Measurements from ENCODE around the gene RASGRP2. TPM values are rescaled to one million over a fixed set of nuclear protein-coding genes. Genes with fewer than 3 reads are reported as not detected.

The RASGRP2 gene
- total RNA-seq, result 0.34 and 1.3 TPM in 2 replicates

DNA sequence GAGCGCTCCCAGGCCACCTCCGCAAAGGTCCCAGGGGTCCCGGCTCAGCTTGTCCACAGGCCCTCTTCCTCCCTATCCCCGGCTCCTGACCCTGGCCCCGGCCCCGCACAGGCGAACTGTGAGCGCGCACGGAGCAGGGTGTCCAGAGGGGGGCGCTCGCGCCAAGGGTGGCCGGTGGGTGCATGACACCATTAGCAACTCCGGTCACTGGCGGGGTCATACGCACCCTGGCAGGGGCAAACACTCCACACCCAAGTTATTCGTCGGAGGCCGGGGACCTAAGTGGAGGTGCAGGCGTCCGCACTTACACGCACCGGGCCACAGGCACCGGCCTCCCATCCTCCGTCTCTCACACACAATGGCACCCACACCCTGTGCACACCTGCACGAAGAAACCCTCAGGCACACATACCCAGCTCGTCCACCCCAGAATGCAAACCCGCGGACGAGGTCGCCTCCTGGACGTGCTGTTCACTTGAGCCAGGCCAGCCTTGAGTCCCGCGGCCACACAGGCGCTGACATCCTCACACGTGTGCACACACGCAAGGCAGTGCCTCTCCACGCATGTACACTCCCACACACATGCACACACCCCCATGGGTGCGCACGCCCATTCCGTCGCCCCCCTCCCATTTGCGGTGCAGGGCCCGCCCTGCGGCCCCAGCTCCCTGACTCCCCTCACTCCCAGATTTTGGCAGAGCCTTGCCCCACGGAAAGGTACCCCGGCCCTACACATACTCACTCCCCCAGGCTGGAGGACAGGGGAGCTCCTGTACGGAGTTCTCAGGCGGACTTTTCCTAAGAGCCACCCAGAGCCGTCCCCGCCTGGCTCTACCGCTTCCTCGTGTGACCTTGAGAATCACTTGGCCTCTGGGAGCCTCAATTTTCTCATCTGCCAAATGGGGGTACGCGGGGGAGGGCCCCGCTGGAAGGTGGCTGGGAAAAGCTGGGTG lies at the start of gene RASGRP2:
Gene RASGRP2, minus strand, starts transcription at position 552 of the 953 bp plus-strand sequence. CDS start 1,276 bp downstream, outside the sequence.
- no peak for DNase-seq (ENCODE audit: extremely low read depth, low read depth, low spot score)

DNA sequence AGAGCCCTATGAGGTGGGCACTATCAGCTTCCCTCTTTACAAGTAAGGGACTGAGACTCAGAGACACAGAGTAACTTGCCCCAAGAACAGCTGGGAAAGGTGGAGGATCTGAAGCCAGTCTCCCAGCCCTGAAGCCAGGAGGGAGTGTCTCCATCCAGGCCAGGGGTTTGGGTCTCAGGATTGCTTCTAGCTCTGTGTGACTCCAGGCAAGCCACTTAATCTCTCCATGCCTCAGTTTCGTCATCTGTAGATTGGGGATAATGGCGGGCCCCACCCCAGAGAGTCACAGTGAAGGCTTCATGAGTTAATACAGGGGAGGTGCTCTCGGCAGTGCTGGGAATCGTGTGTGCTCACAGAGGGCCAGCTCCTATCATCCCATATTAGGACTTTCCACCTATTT lies 48.5 kb upstream of the RASGRP2 start:
- no peak for DNase-seq (ENCODE audit: extremely low read depth, low read depth, low spot score)

DNA sequence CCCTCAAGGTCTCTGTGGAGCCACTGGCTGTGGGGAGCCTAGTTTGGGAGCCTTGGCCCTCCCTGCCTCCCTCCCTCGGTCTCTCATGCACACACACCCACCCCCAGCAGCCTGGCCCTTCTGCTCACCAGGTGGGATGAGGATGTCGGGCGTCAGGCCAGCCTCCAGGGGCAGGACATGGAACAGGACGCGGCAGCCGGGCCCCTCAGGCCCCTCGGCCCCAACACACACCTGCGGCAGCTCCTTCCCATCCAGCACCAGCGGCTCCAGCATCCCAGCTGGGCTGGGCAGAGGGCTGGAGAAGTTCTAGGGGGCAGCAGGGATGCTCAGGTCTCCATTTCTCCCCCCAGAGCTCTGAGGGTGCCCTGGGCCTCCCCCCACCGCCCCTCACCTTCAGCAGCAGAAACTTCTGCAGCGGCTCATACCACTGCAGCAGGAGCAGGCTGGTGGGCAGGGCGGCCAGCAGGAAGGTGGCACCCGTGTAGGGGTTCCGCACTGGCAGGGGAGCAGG lies 47.9 kb upstream of the RASGRP2 start:
- DNase-seq (ENCODE audit: extremely low read depth, low read depth, low spot score), result no peak

DNA sequence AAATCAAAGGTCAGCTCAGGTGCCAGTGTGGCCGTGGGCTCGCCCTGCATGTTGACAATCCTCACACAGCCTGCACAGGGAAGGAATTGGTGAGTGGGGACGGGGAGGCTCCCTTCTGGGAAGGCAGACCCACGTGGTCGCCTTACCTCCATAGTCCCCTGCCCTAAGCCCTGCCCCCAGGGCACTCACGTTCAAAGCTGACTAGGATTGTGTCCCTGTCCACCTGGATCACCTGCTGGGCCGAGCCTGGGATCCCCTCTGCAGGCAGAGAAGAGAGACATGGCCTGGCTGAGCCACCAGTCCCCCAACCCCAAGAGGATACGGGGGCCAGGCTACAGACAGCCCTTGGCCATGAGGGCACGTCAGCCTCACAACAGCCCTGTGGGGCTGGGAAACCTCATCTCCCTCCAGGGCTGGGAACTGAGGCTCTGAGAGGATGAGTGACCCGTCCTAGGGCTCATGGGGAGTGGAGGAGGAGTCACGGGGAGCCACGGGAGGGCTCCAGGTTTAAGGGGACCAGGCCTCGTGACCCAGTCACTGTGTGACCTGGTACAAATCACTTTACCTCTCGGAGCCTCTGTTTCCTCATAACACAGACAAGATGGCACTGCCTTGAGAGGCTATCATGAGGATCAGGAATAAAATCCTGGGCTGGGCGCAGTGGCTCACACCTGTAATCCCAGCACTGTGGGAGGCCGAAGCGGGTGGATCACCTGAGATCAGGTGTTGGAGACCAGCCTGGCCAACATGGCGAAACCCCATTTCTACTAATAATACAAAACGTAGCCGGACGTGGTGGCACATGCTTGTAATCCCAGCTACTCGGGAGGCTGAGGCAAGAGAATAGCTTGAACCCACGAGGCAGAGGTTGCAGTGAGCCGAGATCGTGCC lies 46.5 kb upstream of the RASGRP2 start:
- DNase-seq (ENCODE audit: extremely low read depth, low read depth, low spot score), result no peak

DNA sequence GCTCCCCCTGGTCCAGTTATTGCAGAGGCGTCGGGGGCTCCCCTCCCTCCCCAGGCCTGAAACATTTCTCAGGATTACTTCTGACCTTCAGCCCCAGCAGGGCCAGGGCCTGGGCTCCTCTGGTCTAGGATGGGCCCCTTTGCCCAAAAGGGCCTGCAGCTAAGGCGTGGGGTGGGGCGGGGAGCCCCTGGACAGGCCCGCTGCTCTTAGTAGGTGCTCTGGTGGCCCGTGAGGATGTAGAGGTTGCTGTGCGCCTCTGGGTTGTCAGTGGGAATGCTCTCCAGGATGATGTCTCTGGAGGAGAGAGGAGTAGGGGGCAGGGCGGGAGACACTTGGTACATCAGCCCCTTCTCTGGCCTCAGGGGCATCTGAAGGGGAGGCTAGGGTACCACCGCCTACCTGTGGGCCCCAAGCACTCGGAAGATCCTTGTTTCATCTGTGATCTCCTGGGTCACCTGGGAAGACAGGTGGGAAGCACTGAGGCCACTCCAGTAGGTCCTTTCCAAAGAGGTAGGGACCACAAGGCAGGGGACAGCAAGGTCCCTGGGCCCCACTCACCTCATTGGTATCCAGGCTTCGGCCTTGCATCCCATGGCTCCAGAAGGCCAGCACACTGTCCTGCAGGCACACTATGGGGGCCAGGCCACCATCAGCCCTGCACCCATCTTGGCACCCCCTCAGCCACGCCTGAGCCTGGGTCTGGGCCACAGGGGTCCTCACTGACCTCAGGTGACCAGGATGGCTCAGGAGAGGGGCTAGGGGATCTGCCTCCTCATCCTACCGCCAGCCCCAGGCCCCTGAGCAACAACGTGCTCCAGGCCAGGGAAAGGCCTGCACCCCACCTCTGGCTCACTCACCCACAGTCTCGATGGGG lies 45.6 kb upstream of the RASGRP2 start:
- no peak for DNase-seq (ENCODE audit: extremely low read depth, low read depth, low spot score)

DNA sequence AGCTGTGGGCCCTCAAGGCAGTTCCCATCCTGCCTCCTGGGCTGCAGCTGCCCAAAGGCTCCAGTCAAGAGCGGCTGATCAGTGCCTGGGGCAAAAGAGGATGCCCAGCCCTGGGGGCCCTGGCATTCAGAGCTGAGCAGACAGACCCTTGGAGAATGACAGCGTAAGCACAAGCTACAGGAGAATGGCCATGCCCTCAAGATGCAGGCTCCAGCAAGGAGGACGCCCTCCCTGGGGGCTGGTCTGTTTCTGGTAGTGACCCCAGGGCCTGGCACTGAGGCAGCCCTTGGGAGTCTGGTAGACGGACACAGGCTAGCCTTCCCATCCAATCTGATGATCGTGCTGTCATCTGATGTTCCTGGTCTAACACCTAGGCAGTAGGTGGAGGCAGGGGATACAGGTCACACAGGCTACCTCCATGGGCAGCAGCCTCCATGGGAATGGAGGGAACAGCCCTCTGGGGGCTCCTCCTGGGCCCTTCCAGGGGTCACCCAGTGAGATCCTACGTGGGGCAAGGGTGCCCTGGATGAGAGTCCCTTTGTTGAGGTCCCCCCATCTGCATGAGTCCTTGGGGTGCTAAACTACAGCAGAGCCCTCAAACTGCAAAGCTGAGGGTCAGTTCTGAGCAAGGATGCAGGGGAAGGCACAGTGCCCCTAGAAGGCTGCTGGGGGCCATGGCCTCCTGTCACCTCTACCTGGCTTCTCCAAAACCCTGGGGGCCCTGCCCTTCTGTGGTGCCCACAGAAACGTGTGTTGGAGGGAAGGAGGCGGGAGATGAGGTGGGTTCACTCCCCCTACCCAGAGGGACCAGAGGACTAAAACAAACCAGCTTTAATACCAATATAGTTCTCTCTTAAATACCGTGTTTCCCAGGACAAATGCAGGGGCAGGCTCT lies 44.6 kb upstream of the RASGRP2 start:
- DNase-seq (ENCODE audit: extremely low read depth, low read depth, low spot score), result no peak

DNA sequence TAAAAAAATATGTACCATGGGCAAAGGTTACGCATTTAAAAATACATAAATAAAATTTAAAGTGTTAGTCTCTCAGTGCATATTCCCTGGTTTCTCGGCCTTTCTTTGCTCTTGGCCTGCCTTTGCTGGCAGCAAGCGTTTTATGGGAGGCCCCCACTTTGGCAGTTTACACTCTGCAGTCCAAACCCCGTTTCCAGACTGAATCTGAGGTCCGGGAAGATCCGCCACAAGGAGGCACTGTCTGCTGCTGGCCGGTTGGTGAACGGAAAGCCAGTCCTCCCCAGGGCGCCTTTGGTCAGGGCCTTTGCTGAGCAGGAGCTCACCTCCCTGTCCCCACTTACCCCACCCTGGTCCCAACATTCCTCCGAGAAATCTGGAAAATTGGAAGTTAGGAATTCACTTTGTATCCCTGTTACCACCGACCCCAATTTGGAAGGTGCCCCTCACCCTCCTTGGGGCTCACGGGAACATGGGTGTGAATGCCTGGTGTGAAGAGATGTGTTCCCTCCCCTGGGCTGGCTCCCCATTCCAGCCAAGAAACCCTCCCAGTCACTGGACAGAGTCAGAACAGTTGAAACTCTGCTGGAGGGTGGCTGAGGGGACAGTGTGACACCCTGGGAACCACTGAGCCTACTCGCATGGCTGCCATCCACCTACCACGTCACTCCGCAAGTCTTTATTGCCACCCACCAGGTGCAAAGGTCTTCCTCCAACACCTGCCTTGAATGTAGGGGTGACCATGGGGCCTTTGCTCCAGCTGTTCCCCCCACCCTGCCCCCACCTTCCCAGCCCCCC lies 43.8 kb upstream of the RASGRP2 start:
- no peak for DNase-seq (ENCODE audit: extremely low read depth, low read depth, low spot score)

DNA sequence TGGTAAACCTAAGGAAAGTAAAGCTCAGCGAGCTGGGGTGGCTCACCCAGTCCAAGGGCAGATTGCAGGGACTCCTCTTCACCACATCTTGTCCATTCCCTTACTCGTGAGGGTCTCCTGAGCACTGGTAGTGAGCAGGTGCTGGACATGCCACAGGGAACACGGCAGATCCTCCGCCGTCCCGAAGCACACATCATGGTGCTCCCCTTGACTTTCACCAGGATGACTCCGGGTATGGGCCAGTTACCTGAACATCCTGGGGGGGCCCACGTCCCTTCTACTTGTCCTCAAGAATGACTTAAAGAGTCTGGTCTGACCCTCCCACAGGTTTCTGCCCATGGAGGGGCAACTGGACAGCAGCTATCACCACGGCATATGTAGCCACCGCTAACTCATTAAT lies 42.4 kb upstream of the RASGRP2 start:
- DNase-seq (ENCODE audit: extremely low read depth, low read depth, low spot score), result no peak

DNA sequence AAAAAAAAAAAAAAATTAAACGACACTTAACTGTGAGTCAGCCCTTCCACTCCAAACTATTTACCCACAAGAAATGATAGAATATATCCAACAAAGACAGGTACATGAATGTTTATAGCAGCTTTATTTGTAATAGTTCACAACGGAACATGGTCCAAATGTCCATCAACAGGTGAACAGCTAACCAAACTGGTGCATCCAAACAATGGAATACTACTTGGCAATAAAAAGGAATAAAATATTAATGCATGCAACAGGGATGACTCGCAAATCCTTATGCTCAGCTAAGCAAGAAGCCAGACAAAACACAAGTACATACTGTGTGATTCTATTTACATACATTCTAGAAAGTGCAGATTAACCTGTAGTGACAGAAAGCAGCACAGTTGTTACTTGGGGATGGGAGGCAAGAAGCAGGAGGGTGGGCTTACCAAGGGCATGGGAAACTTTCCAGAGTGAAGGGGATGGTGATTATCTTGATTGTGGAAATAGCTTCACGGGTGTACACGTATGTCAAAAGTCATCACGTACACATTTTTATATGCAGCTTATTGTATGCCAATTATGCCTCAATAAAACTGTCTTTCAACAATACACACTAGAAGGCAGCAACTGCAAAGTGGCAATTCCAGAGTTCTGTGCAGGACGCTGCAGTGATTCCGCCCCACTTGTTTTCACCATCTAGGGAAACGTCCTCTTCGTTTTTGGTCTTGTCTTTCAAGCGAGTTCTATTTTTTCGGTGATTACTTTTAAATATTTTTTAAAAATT lies 41.1 kb upstream of the RASGRP2 start:
- DNase-seq (ENCODE audit: extremely low read depth, low read depth, low spot score), result no peak

DNA sequence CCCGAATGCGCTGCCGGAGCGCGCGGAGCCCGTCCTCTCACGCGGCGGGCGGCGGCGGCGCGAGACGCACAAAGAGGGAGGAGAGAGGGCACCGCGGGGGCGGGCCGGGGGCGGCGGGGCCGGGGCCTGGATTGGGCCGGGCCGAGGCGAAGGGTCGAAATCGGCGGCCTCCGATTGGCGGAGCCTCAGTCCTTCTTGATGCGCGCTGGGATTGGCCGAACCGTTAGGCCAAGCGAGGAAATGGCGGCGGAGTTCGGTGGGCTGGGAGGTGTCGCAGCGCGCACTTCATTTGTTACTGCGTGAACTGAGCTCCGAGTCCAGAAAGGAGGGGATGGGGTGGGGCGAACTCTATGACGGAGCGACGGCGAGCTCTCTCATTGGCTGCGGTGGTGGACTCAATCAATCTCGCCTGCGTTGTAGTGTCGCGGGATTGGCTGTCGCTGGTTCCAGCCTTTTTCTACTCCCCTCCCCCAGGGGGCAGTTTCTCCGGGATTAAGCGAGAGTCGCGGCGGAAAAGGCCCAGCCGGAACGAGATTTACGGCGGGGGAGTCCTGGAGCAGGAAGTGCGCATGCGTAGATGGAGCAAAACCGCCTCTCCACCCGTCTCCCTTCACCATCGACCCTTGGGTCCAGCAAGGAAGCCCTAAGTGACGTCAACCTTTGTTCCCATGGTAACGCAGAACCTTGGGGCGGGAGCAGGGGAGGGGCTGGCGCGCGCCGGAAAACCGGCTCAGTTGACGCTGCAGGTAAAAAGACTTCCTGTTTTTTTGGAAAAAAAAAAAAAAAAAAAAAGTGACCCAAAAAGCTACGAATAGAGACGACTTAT lies 34.7 kb upstream of the RASGRP2 start, which contains the start of gene SF1:
Gene SF1, minus strand, starts transcription at position 70 of the 826 bp plus-strand sequence. CDS start 150 bp downstream, outside the sequence.
- DNase-seq (ENCODE audit: extremely low read depth, low read depth, low spot score), result peak; percentile 99

DNA sequence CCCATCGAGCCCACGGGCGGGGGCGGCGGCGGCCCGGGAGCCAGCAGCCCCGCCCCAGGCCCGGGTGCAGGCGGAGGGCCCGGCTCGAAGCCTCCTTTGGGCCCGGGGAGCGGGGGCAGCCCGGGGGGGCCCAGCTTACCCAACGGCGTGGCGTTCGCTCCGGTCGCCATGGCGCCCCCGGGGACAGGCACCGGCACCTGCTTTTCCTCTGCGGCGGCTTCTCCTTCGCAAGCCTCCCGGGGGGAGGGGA lies 34.2 kb upstream of the RASGRP2 start:
- no peak for DNase-seq (ENCODE audit: extremely low read depth, low read depth, low spot score)

DNA sequence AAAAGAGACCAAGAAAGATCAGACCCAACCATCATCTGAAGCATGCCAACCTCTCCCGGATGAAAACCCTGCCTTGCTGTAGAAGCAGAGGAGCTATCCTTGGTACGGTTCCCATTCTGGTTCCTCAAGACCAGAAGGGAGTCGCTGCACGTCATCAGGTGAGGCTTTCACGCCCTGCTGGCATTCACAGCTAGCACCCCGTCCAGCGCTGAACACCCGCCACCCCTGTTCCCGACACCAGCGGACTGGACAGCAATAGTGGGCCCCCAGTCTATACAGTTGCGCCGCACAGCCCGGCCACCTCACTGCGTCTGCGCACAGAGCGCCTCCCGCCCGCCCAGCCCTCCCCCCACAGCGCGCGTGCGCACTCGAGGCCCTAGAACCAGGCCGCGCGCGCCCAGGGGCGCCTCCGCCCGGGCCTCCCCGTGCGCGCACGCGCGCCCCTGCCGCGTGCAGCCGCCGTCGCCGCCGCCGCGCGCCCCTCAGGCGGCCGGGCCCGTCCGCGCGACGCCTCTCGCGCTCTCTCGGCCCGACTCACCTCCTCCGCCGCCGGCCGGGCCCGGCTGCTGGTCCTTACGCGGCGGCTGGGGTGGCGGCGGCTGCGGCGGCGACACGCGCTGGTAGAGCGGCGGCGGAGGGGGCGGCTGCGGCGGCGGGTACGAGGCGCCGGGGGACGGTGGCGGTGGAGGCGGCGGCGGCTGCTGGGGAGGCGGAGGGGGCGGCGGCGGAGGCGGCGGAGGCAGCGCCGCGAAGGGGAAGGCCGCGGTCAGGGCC lies 33.7 kb upstream of the RASGRP2 start:
- no peak for DNase-seq (ENCODE audit: extremely low read depth, low read depth, low spot score)

DNA sequence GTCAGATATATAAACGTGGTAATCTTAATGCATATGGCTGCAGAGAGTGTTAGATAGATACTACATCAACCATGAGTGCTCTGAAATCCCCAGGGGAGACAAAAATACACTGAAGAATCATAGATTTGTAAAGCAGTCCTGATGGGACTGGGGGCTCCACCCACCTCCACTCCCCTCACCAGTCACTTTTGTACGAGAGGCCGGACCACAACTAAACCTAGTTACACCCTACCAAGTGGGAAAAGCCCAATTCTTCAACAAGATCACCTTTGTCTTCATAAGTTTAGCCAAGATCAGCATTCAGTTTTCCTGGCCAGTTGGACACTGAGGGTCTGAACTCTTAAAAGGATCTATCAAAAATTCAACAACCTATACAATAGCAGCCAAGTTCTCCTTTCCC lies 32.9 kb upstream of the RASGRP2 start:
- no peak for DNase-seq (ENCODE audit: extremely low read depth, low read depth, low spot score)

DNA sequence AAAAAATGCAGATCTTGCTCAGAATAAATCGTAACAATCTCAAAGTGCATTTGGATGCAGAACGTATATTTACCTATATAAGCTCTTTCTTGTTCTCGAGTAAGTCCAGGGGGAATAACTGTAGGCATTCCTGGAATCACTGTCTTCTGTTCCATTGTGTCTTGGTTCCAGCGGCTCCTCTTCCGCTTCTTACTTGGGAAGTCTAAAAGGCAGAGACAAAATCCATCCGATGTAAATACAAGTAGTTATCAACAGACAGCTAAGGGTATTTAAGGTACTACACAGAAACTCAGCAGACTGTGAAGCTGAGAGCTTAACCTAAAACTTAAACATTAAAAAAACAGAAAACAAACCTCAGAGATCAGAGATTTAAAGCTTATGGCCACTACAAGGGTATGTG lies 32.5 kb upstream of the RASGRP2 start:
- DNase-seq (ENCODE audit: extremely low read depth, low read depth, low spot score), result no peak

DNA sequence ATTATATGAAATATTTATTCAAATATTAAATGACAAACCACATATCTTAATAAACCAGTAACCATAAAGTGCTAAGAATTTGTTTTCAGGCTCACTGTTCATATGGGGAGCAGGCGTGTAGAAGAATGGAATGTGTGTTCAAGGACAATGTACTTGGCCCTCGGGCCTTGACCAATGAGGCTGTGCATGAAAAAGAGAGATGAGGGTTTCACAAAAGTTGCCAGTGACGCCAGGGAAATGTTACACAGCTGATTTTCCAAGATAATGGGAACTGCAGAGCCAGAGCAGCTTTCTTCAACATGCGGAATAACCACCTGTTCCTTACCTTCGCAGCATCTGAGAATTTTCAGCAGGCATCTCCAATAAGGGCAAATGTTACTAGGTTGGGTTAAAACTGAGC lies 30.2 kb upstream of the RASGRP2 start:
- no peak for DNase-seq (ENCODE audit: extremely low read depth, low read depth, low spot score)

DNA sequence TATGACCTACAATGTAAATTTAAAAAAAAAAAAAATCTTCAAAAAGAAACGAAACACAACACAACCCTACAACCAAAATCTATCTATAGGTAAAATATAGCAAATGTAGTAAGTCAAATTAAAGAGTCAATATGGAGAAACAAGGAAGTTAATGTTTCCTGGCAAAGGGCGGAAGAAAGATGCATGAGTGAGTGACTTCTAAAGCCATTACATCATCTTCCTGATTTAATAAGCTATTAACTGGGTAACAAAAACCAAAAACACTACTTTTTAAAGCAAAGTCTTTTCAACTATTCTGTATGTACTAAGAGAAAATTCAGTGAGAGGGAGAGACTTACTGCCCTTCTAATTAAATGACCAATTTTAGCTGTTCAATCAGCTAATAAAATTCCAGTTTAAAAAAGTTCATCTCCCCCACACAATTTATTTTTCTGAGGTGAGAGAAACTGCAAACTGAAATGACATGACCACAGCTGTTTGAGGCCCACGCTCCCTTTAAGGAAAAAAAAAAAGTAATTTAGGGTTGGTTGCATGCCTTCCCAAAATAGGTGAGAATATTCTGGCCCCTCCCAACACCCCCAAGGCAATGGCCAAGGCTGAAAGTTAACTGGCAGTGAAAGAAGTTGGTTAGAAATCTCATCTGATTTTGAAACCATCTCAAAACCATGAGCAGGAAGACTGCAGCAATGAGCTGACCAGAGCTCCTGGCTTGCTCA lies 28.5 kb upstream of the RASGRP2 start:
- DNase-seq (ENCODE audit: extremely low read depth, low read depth, low spot score), result no peak

All from glomerular endothelial cell (primary cell).